NCI-H2196 (cell line): Measurements from ENCODE around the gene CPEB4.

Experiments
- DNase-seq: peaks from one replicate; lab custom pipeline; 2025; ENCODE audit not compliant: unreplicated experiment; lab: John Stamatoyannopoulos, UW

CPEB4 gene

DNA sequence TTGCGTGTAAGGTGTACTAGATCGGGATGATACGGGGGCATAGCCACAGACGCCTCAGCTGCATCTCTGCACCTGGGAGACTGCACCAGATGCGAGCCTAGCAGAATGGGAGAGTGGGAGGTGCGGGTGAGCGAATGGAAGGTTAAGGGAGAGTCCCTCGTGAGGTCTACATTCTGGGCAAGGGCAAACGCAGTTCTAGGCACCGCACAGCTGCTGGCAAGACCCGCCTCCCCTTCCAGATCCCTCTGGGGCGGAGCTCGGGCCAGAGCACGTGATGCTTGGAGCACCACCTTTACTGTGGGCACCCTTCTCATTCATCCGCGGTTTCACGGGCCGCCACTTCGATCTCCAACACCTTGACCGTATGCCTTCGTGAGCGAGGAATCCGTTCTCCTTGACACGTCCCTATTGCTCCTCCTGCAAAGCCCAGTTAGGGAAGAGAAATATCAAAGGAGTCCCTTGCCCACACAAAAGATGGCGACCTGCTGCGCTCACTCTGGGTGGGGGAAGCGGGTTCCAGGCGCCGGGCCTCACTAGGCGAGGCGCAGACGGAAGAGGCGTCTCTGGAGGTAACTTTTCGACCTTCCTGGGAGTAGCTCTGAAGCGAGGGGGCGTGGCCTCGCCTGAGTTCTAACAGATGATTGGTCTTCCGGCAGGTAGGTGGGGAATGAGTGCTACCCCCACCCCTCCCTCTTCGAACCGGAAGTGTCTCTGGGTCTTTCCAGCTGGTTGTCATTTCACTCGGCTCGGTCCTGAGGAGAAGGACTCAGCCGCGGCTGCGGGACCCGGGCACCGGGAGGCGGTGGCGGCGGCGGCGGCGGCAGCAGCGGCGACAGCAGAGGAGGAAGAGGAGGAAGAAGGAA, at the start of gene CPEB4:
Gene CPEB4 (plus strand): TSS at position 740 of the 863 bp plus-strand sequence. CDS start 1,385 bp downstream, outside the sequence.
- peak; percentile 98 for DNase-seq

DNA sequence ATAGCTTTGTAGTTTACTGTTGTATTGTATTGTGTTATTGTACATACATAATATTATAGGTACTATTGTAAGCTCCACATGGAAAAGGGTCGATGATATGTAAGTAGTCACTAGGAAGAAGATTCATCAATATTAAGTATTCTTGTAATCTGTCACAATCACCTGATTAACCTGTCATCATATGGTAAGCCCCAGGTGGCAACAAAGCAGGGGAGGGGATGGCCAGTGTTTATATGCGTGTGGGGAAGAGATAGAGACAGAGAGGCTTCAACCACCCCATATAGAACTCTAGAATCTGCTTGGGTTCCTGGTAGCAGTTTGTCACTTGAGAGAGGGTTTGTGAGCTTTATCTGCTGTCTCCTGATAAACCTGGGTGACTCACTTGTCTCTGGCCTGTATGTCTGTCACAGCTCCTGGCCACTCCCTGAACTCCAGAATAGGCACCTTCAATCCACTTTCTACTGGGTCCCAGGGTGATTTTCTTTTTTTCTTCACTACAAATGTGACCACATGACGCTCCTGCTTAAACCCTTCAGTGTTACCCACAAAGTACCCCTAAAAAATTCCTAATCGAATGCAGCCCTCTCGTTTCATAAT, 48.9 kb upstream of the CPEB4 start:
- DNase-seq: no peak

DNA sequence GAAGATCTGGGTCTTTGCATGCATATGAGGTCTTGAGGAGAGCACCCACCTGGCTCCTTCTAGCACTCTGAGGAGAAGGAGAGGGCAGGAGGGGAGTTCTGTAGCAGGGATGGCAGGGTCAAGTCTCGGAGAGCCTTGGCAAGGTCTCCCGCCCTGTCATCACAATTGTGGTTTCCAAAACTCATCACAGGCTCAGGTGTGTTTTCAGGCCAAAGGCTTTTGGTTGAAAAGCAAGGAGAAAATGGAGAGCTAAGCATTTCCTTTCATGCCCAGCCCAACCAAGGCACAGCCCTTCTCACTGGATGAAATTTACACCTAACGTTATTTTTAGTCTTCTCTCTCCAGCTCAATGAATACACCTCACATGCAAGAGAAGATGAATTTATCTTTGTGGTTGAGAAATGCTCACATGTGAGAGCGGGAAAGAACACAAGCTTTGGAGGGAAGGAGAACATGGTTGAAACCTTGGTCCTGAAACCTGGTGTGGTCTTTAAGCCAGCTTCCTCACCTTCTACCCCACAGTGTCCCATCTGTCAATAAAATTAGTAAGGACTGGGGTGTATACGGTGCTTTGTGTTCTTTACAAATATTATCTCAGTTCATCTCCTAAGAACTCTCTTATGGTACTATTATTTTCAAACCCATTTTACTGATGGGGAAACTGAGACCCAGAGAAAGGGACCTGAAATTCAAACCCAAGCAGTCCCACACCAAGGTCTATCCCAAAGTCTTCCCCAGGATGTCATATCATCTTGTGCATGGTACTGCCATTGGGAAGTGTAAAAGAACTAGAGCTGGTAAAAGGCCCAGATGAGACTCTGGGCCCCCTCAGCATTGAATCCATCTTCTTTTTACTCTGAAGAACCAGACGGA, 47.8 kb upstream of the CPEB4 start:
- DNase-seq: no peak

DNA sequence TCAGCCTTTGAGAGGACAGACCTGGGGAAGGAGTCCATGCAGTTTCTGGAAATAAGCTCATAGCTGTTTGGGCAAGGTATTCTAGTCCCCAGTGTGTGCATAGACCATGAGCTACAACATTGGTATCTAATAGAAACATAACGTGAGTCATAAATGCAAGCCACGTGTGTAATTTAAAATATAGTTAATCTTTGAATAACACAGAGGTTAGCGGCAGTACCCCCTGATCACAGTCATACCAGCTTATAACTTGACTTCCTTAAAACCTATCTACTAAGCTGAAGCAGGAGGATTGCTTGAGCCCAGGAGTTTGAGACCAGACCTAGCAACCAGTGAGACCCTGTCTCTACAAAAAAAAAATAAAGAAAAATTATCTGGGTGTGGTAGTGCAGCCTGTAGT, 46.4 kb upstream of the CPEB4 start:
- DNase-seq: no peak

DNA sequence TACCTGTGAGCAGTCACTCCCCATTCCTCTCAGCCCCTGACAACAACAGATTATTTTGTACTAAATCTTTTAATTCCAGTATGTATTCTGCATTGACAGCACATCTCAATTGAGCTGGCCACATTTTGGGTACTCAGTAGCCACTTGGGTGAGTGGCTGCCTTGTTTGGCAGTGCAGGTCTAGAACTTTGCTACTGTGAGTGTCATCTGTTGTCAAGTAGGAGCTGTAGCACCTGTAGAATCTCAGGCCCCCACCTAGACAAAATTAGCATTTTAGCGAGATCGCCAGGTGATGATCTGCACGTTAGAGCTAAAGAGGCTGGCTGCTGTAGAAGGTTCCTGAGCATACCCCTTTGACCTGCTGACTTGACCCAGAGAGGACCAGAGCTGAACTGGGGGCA, 44.4 kb upstream of the CPEB4 start:
- no peak for DNase-seq

DNA sequence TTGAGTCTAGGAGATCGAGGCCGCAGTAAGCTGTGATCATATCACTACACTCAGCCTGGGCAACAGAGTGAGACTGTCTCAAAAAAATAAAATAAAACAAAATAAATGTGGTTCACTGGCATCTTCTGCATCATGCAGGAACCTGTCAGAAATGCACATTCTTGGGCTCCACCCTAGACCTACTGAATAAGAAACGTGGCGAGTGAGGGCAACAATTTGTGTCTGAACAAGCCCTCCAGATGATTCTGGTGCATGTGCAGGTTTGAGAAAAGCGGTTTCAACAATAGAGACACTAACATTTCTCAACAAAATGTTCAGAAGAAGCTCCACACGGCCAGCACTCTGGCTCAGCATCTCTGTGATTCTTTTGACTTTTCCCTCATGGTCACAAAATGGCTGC, 42.8 kb upstream of the CPEB4 start:
- DNase-seq: no peak

DNA sequence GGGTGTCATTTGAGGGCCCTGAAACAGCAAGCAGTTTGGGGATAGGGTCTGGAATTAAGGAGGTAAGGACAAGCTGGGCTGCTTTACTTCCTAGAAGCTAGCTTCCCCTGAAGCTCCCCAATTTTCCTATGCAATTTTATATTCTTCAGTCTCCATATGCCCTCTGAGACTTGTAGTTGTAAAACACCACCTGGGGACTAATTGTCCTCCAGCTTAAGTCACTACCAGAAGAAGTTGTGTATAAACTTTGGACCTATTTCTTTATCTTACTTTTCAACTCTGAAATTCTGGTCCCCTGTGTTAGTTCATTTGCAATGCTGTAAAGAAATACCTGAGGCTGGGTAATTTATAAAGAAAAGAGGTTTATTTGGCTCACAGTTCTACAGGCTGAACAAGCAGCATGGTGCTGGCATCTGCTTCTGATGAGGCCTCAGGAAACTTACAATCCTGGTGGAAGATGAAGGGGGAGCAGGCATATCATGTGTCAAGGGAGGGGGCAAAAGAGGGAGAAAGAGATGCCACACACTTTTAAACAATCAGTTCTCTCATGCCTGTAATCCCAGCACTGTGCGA, 41.1 kb upstream of the CPEB4 start:
- DNase-seq: no peak

DNA sequence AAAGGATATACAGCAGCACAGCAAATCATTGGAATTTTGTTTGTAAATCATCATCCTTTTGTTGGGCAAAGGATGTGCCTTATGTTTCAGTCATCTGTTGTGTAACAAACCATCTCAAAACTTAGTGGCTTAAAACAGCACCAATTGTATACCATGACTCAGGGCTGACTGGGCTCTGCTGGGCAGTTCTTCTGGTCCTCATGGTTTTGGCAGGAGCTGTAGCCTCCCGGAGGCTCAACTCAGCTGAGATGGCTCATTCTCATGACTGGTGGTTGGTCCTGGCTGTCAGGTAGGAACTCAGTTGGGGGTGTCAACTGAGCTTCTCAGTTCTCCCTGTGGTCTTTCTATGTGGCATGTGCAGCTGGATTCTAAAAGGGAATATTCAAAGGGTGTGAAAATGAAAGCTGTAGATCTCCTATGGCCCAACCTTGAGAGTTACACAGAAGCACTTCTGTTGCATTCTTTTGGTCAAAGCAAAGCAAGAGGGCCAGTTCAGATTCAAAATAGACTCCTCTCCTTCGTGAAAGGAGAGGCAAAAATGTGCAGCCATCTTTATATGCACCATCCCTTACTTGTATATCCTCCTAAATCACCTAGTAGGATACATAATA, 39.1 kb upstream of the CPEB4 start:
- no peak for DNase-seq

DNA sequence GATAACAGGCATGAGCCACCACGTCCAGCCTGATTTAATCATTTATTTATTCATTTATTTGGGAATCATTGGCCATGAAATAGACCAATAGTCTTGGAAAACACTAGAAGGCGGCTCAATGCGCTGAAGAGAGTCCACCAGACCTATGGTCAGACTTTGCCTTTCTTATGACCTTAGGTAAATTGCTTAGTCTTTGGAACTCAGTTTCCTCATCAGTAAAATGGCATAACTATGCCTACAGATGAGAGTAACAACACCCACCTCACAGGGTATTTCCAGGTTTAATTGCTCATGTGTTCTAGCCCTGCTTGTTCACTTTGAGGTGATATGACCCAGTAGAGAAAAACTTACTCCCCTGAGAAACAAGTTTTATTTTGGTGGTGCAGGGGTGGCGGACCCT, 38.2 kb upstream of the CPEB4 start:
- DNase-seq: no peak

DNA sequence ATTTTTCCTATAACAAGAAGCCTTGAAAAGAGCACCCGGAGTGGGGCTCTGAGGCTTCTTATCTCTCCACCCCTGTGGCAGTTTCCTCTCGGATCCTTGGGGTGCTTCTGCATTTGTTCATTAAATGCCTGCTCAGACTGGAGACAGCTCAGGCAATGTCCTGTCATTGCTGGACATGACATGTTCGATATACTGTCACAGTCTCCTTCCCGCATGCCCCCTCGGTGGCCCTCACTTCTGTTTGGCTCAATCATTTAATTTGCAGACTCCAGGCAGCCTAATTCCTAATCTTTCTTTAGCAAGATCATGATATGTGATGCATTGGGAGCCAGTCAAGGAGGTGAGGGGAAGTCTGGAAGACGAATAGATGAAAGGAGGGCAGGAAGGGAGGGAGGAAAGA, 37.5 kb upstream of the CPEB4 start:
- DNase-seq: no peak

DNA sequence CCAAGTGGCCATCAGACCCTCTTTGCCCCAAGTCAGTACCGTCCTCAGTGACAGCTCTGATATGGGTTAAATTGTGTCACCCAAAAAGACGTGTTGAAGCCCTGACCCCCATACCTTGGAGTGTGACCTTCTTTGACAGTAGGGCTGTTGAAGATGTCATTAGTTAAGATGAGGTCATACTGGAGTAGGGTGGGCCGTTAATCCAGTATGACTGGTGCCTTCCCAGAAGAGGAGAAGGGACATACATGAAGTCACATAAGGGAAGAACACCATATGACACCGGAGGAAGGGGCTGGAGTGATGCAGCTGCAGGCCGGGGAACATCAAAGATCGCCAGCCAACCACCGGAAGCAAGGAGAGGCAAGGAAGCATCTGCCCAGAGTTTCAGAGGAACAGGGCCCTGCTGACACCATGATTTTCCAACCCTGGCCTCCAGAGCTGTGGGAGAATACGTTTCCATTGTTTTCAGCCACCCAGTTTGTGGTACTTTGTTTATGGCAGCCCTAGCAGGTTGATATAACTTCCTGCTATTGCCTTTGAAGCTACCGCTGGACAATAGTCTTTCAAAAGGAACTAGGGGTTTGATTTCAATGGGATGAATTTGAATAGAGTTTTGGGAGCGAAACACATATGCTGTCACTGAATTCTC, 36.4 kb upstream of the CPEB4 start:
- no peak for DNase-seq

DNA sequence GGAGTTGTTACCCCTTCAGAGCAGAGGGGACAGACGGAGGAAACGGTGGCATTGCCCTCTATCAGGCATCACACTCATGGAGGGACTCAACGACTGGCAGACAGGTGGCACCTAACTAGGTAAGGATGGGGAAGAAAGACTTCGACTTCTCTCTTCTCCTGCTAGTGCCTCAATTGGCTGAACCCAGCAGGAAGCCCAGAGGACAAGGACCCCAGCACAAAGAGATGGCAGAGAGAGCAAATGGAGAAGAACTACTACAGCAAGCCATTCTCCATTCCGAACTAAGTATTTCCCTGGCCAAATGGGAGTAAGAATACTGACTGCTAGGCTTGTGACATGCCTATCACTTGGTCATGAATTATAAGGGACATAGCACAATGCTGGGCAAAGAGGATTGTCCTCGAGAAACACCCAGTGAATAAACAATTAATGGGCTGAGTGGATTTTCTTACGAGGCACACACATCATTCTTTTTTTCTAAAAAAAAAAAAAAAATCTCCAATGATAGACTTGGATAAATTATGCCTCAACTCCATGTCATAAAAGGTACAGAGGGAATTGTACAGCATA, 35.3 kb upstream of the CPEB4 start:
- DNase-seq: no peak

DNA sequence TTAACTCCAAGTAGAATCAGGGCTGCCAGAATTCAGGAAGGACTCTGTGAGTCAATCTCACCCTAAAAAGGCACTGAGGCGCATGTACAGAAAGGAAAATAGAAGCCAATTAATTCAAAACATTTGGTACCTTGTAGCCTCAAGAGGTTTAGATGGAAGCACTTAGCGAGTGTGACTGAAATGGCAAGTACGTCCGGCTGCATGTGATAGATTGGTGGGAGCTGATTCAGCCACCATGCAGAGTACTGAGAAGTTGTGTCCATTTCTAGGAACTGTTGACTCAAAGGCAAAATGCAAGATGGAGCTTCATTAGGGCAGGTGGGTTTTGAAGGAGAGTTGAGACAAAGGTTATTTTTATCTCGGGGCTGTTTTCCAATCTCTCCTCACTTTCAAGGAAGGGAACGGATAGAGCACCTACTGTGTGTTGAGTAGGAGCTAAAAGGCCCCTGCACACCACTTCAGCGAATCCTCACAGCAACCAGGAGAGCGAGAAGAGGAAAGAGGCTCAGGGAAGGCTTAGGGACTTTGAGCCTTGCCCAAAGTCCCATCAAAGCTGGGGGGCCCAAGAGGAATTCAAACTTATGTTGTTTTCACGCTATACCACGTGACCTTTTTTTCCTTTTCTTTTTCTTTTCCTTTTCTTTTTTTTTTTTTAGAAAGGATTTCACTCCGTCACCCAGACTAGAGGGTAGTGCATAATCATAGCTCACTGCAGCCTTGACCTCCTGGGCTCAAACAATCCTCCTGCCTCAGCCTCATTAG, 34.6 kb upstream of the CPEB4 start:
- DNase-seq: no peak

DNA sequence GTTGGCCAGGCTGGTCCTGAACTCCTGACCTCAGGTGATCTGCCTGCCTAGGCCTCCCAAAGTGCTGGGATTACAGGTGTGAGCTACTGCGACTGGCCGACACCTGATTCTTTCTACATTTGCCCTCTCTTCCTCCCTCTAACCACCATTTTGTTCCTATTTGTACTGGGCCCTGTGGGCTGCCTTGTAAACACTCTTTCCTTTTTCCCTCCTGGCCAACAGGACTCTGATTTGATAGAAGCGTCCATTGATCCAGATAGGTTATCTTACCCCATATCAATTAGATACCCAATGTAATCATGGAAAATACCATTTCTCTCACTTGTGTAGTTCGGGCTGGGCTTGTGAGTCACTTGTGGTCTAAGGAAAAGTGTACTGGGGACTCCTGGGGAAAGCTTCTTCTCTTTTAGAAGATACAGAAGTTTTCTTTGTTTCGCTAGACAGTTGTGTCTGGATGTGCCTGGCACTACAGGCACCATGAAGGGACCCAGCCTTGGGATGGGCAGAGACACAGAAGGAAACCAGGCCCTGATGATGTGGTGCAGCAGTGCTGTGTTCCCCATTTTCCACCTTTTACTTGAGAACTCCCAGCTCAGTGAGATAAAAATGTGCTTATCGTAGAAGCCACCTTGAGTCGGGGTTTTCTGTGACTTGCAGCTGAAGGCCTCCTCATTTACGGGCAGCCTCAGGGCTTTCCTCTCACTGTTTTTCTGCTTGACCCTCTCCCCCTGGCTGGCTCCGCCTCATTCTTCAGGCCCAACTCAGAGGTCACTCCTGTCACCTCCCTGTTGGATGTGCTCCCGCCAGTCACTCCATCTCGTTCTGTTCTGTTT, 32.8 kb upstream of the CPEB4 start:
- no peak for DNase-seq

DNA sequence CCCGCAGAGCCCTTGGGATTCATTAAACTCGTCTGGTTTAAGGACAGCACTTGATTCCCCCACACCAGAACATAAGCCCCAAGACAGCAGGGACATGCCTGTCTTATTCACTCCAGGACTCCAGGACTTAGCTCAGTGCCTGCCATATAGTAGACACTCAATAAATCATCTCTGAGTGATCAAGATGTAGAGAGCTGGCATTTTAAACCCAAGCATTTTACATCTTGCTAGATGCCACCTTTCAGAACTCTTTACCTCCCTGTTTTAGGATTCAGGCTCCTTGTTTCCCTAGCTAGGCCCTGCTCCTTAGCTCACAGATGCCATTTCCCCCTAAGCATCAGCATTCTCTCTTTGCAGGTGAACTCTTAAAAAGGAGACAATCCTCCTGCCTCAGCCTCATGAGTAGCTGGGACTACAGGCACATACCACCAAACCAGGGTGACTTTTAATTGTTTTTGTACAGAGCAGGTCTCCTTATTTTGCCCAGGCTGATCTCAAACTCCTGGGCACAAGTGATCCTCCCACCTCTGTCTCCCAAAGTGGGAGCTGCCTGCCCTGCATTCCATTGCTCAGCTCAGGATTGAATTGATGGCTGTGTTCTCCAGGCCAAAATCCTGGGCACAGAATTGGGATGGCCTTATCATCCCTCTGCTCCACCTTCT, 32.0 kb upstream of the CPEB4 start:
- DNase-seq: no peak

DNA sequence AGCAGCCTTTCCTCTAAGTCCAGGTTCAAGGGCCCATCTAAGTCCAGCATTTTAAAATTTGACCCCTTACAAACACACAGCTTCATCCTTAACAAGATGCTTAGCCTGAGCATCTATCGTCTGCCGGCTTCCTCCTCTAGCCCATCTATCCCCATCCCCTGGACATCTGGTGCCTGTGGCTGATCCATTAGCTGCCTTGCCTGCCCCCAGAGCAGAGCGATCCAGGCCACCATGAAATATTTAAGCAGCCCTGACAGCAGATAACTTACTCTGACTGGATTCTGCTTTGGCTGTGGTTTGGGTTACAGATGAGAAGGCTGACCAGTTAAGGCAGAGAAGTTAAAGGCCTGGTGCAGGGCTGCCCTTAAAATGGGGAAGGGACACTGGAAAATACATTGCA, 30.9 kb upstream of the CPEB4 start:
- no peak for DNase-seq

DNA sequence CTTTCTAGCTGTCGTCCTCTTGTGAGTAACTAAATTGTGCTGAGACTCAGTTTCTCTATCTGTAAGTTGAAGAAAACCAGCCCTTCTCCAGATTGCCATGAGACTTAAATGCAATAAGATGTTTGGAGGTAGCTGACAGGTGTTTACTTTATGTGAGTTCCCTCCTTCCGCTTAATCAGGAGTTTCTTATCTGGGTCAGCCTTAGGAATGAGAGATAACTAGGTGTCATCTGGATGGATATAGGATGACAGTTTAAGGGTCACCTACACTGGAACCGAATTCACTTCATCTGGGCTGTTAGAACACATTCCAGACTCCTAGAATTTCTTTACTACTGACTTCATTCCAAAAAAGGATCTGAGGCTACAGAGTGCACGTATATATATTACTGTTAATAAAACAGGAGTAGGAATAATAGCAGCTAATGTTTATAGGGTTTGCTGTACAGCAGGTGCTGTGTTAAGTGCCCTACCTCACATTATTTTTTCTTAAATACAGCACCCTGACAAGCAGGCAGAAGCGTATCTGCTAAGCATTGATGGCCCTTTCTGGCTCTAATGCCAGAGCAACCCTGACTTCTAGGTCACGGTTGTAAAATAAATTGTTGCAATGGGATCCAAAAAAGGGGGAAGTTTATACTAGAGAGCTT, 30.0 kb upstream of the CPEB4 start:
- no peak for DNase-seq
